OCI-LY1 (cell line): Measurements from ENCODE around the gene PKNOX2.

Source experiments
- CTCF ChIP-seq: fragments of 200-600 bp; sonication (generic), shearing (Covaris generic); IDR thresholded peaks from 2 replicates; pipeline ENCODE4 v1.5.1; 2017; ENCODE audit warnings: mild to moderate bottlenecking, antibody characterized with exemption, low read length, moderate library complexity, mixed read lengths
- EZH2 ChIP-seq: fragments of 200-600 bp; sonication (generic), shearing (Covaris generic); IDR thresholded peaks from 2 replicates; pipeline ENCODE4 v1.8.0; 2017; ENCODE audit warnings: borderline replicate concordance, mixed run types, mild to moderate bottlenecking, antibody characterized with exemption, low read length, moderate library complexity, mixed read lengths

- TF ChIP-seq EZH2 (no peak), CTCF (no peak)
Measured at GRCh38 chr11:125398994-125399640, 234.6 kb downstream of the PKNOX2 start.
